Mesenchymal stem cell (in vitro differentiated cells and primary cell): ENCODE measurements around the gene CCT6A.
"Not testable (repeated sequence)": the region's sequence is repeated elsewhere in the genome, so short reads cannot be mapped to it uniquely, and the experiment has no call there.

Experiments used
- DNase-seq: peaks from one replicate; pipeline ENCODE4 v3.0.0-alpha.2; 2013
- H2AFZ ChIP-seq: one replicate; pipeline ENCODE4 v1.6.1; 2013; ENCODE audit warnings: low read depth, mild to moderate bottlenecking, control low read depth, inconsistent platforms, low read length, moderate library complexity
- H2AK5ac ChIP-seq: 2 replicates; pipeline ENCODE4 v1.6.1; 2013; ENCODE audit warnings: low read length, moderate library complexity, mild to moderate bottlenecking, inconsistent platforms; ENCODE audit not compliant: severe bottlenecking
- H2BK120ac ChIP-seq: one replicate; pipeline ENCODE4 v1.6.1; 2013; ENCODE audit warnings: low read depth, mild to moderate bottlenecking, inconsistent platforms, low read length, moderate library complexity
- H2BK12ac ChIP-seq, 2 experiments: one replicate each; pipeline ENCODE4 v1.6.1; 2013; ENCODE audit warnings: inconsistent platforms in 2 of 2, low read length in 2 of 2, mild to moderate bottlenecking in 2 of 2, moderate library complexity in 2 of 2, control low read depth in 1 of 2
- H2BK15ac ChIP-seq: one replicate; pipeline ENCODE4 v1.6.1; 2013; ENCODE audit warnings: mild to moderate bottlenecking, low read depth, inconsistent platforms; ENCODE audit not compliant: poor library complexity, severe bottlenecking
- H2BK5ac ChIP-seq: 2 replicates; pipeline ENCODE4 v1.6.1; 2013; ENCODE audit warnings: low read depth, mild to moderate bottlenecking, low read length, control low read depth, inconsistent platforms; ENCODE audit not compliant: poor library complexity, severe bottlenecking
- H3K14ac ChIP-seq, 2 experiments: one replicate each; pipeline ENCODE4 v1.6.1; 2013; ENCODE audit warnings: inconsistent platforms in 2 of 2, low read length in 2 of 2, control low read depth in 1 of 2, mild to moderate bottlenecking in 1 of 2, moderate library complexity in 1 of 2
- H3K18ac ChIP-seq, 2 experiments: one replicate each; pipeline ENCODE4 v1.6.1; 2013; ENCODE audit warnings: inconsistent platforms in 2 of 2, low read length in 2 of 2, control low read depth in 1 of 2, low read depth in 1 of 2, mild to moderate bottlenecking in 1 of 2
- H3K23ac ChIP-seq, 2 experiments: one replicate each; pipeline ENCODE4 v1.6.1; 2013; ENCODE audit warnings: inconsistent platforms in 2 of 2, low read length in 2 of 2, mild to moderate bottlenecking in 2 of 2, moderate library complexity in 2 of 2, control low read depth in 1 of 2
- H3K27ac ChIP-seq: 2 replicates; pipeline ENCODE4 v1.5.1; 2013; ENCODE audit warnings: mild to moderate bottlenecking, moderate library complexity, low read length, control low read depth, inconsistent platforms; ENCODE audit not compliant: poor library complexity, severe bottlenecking
- H3K27me3 ChIP-seq, 2 experiments: 2 replicates each; pipeline versions ENCODE4 v1.6.1 to v1.7.0; 2013; ENCODE audit warnings: low read length in 2 of 2, mild to moderate bottlenecking in 2 of 2, moderate library complexity in 2 of 2, control low read depth in 1 of 2, inconsistent platforms in 1 of 2; ENCODE audit not compliant: control insufficient read depth in 1 of 2, insufficient read depth in 1 of 2
- H3K36me3 ChIP-seq, 2 experiments: 2 replicates each; pipeline versions ENCODE4 v1.6.1 to v1.7.0; 2013; ENCODE audit warnings: low read length in 2 of 2, control low read depth in 1 of 2, inconsistent platforms in 1 of 2, low read depth in 1 of 2, mild to moderate bottlenecking in 1 of 2; ENCODE audit not compliant: insufficient read depth in 2 of 2, control insufficient read depth in 1 of 2
- H3K4ac ChIP-seq, 2 experiments: one replicate each; pipeline ENCODE4 v1.6.1; 2013; ENCODE audit warnings: inconsistent platforms in 2 of 2, low read length in 2 of 2, mild to moderate bottlenecking in 2 of 2, moderate library complexity in 2 of 2, control low read depth in 1 of 2, low read depth in 1 of 2
- H3K4me1 ChIP-seq: 2 replicates; pipeline ENCODE4 v1.6.1; 2013; ENCODE audit warnings: low read depth, low read length, control low read depth; ENCODE audit not compliant: control insufficient read depth, insufficient read depth
- H3K4me2 ChIP-seq: 2 replicates; pipeline ENCODE4 v1.6.1; 2013; ENCODE audit warnings: low read length, mild to moderate bottlenecking, inconsistent platforms; ENCODE audit not compliant: poor library complexity, severe bottlenecking
- H3K4me3 ChIP-seq, 2 experiments: 2 replicates each; pipeline versions ENCODE4 v1.5.1 to v1.7.0; 2013; ENCODE audit warnings: low read length in 2 of 2, mild to moderate bottlenecking in 2 of 2, control low read depth in 1 of 2, low read depth in 1 of 2; ENCODE audit not compliant: insufficient read depth in 1 of 2
- H3K79me1 ChIP-seq: replicated peaks from 2 replicates; pipeline ENCODE4 v1.6.1; 2013; ENCODE audit warnings: mild to moderate bottlenecking, control low read depth, low read length, inconsistent platforms; ENCODE audit not compliant: poor library complexity, severe bottlenecking
- H3K9ac ChIP-seq: 2 replicates; pipeline ENCODE4 v1.7.0; 2013; ENCODE audit warnings: mild to moderate bottlenecking, low read length, moderate library complexity
- H3K9me3 ChIP-seq: 2 replicates; pipeline ENCODE4 v1.7.0; 2013; ENCODE audit warnings: mild to moderate bottlenecking, low read length; ENCODE audit not compliant: control insufficient read depth
- H4K8ac ChIP-seq: one replicate; pipeline ENCODE4 v1.6.1; 2013; ENCODE audit warnings: inconsistent platforms, mild to moderate bottlenecking, low read length, moderate library complexity
- H4K91ac ChIP-seq: one replicate; pipeline ENCODE4 v1.6.1; 2013; ENCODE audit warnings: mild to moderate bottlenecking, low read length, inconsistent platforms
- WGBS: methylation state at CpG from one replicate; pipeline ENCODE4 v1.1.7; 2013; ENCODE audit warnings: mixed read lengths; 5-methylcytosine and 5-hydroxymethylcytosine counted together

CCT6A gene

DNA sequence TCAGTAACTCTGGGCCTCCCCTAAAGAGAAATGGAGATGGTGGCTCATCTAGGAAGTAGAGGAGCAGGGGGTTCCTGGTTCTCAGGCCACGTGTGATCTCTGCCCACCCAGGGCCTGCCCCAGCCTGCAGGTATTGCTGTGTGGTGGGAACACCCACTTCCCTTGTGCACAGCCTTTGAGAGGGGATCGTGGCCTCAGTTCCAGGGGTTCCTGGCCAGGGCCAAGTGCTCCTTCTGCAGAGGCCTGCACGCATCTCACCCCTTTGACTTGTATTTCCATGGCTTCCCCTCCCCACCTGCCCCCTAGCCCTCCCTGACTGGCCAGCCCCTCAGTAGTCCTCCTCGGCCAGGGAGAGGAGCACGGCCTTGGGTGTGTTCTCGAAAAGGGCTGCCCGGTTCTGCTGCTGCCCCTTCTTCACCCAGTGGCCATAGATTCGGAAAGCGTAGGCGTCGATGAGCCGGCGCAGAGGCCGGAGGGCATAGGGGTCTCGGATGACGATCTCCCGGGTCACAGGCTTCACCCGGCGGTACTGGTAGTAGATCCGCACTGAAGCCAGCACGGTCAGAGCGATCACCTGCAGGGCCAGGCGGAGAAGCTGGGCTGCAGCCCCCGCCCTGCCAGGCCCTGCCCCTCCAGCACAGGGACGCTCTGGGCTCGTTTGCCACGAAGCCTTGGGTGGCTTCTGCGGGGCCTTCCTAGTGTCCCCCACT is 29.3 kb downstream of the CCT6A start:
- DNase-seq, H3K14ac ChIP-seq, H3K9ac ChIP-seq, H3K9me3 ChIP-seq, H3K27me3 ChIP-seq, H3K4me2 ChIP-seq, H2AK5ac ChIP-seq, H3K4me3 ChIP-seq, H3K79me1 ChIP-seq, H4K91ac ChIP-seq, H3K23ac ChIP-seq, H3K4ac ChIP-seq, H2BK15ac ChIP-seq, H3K27ac ChIP-seq, H2AFZ ChIP-seq, H4K8ac ChIP-seq, H3K4me1 ChIP-seq, H2BK12ac ChIP-seq, H2BK5ac ChIP-seq, H3K18ac ChIP-seq, H2BK120ac ChIP-seq: not testable (repeated sequence)
- WGBS: 97% methylated on average over 24 of the region's 28 CpGs
- peaks cover 65 to 74% of the 10 kb centered on the region in 2 experiments for H3K36me3 ChIP-seq

DNA sequence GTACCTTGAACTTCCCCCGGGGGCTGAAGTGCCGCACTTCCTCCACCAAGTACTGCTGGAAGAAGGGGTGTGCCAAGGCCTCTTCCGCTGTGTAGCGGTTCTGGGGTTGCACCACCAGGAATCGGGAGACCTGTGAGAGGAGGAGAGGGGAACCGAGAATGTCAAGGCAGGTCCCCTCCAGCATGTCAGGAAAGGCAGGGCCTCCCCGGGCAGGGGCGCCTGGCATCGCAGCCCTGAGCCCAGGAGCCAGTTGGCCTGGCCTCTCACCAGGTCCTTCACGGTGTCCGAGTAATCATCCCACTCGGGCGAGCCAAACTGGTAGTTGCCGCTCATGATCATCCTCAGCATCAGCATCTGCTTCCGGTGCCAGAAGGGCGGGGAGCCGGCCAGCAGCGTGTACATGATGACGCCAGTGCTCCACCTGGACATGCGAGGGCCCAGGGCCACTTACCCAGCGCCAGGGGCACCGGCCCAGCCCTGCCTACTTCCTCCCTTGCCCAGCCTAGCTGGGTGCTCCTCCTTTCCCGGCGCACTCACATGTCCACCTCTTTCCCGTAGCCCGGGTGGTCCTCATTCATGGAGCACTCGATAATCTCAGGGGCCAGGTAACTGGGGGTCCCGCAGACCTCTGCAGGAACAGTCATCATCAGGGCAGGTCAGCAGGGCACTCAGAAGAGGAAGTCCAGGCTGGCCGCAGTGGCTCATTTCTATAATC is 30.2 kb downstream of the CCT6A start:
- Histone ChIP-seq H2BK5ac (no peak overlapping the region), H3K4ac (no peak overlapping the region), H3K18ac (no peak overlapping the region), H4K8ac (no peak overlapping the region), H3K27ac (no peak overlapping the region), H3K14ac (no peak overlapping the region), H3K36me3 (peaks cover 67 to 77% of the 10 kb centered on the region in 2 experiments), H3K4me1 (no peaks in the 10 kb centered on the region), H4K91ac (no peak overlapping the region), H3K79me1 (peaks cover 3% of the 10 kb centered on the region), H3K27me3 (no peaks in the 10 kb centered on the region), H3K4me3 (no peak overlapping the region), H2BK15ac (no peak overlapping the region), H2BK120ac (no peak overlapping the region), H3K23ac (no peak overlapping the region), H3K9ac (no peak overlapping the region), H2BK12ac (no peak overlapping the region), H3K9me3 (no peaks in the 10 kb centered on the region), H2AFZ (no peak overlapping the region), H3K4me2 (no peak overlapping the region), H2AK5ac (no peak overlapping the region)
- no peak for DNase-seq
- 97% methylated on average over 28 of the region's 29 CpGs for WGBS

DNA sequence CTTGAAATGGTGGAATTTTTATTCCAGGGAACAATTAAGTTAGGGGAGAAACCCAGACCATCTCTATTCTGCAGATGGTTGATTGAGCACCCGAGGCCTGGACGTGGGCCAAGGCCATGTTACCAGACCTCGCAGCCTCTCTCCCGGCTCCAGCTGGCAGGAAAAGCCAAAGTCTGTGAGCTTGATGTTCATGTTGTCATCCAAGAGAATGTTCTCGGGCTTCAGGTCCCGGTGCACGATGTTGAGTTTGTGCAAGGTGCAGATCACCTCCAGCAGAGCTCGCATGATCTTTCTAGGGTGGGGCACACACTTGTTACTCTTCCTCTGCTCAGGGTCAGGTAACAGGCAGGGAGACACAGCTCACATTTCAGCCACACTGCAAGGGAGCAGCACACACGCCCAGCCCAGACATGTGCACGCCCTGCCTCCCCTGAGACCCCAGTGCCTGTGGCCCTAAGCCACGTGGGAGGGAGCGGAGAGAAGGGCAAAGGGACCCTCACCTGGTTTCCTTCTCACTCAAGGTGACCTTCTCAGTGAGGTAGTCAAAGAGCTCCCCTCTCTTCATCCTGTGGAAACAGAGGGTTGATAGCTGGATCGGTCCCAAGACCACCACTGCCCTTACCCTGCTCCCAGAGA is 31.7 kb downstream of the CCT6A start:
- Histone ChIP-seq H2BK5ac (no peak overlapping the region), H3K18ac (no peak overlapping the region), H3K36me3 (peaks cover 62 to 74% of the 10 kb centered on the region in 2 experiments), H3K4me2 (no peak overlapping the region), H3K23ac (no peak overlapping the region), H2BK12ac (no peak overlapping the region), H3K27ac (no peak overlapping the region), H3K79me1 (no peaks in the 10 kb centered on the region), H4K8ac (no peak overlapping the region), H3K27me3 (no peaks in the 10 kb centered on the region), H2BK15ac (no peak overlapping the region), H3K14ac (no peak overlapping the region), H2AK5ac (no peak overlapping the region), H3K9me3 (no peaks in the 10 kb centered on the region), H3K4me3 (no peak overlapping the region), H4K91ac (no peak overlapping the region), H2BK120ac (no peak overlapping the region), H3K9ac (no peak overlapping the region), H2AFZ (no peak overlapping the region), H3K4me1 (peaks cover 3% of the 10 kb centered on the region), H3K4ac (no peak overlapping the region)
- DNase-seq: no peak
- WGBS: 96% methylated on average over 12 of the region's 13 CpGs

DNA sequence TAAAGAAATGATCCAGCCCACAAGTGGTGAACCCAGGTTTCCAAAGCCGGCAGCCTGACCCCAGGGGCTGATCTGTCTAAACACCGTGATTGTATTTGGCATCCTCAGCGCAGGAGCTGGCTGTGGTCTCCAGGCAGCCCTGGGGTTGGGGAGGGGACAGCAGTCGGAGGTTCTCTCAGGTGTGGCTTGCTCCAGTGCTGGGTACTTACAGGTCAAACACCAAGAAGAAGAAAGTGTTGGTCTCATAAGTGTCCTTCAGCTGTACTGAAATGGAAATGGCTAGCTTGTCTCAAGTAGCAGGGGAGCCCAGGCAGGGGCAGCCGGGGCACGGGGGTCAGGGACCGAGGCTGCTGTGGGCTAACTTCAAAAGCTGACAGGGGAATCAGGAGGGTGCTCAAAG is 35.2 kb downstream of the CCT6A start:
- no peak overlapping the region for H4K91ac ChIP-seq
- no peak overlapping the region for H3K4ac ChIP-seq
- no peak overlapping the region for H3K4me3 ChIP-seq
- DNase-seq: no peak
- H3K4me1 ChIP-seq: peaks cover 3% of the 10 kb centered on the region
- H2BK5ac ChIP-seq: no peak overlapping the region
- H2AK5ac ChIP-seq: no peak overlapping the region
- H2AFZ ChIP-seq: no peak overlapping the region
- H3K23ac ChIP-seq: no peak overlapping the region
- H3K27me3 ChIP-seq: no peaks in the 10 kb centered on the region
- 97% methylated on average over 7 of the region's 7 CpGs for WGBS
- H2BK15ac ChIP-seq: no peak overlapping the region
- H3K36me3 ChIP-seq: peaks cover 38 to 61% of the 10 kb centered on the region in 2 experiments
- no peak overlapping the region for H2BK12ac ChIP-seq
- no peak overlapping the region for H3K4me2 ChIP-seq
- H3K79me1 ChIP-seq: peaks cover 1% of the 10 kb centered on the region
- no peak overlapping the region for H4K8ac ChIP-seq
- H3K14ac ChIP-seq: no peak overlapping the region
- H3K9ac ChIP-seq: no peak overlapping the region
- no peaks in the 10 kb centered on the region for H3K9me3 ChIP-seq
- no peak overlapping the region for H2BK120ac ChIP-seq
- no peak overlapping the region for H3K18ac ChIP-seq
- H3K27ac ChIP-seq: no peak overlapping the region
